Mucosa of stomach (tissue), 1 donor: Measurements from ENCODE around the gene ECT2.
"Not testable (repeated sequence)": the region's sequence is repeated elsewhere in the genome, so short reads cannot be mapped to it uniquely, and the experiment has no call there.

Source experiments
- H3K27me3 ChIP-seq: one replicate; pipeline ENCODE4 v1.7.0; 2013; ENCODE audit warnings: mild to moderate bottlenecking, low read length; ENCODE audit not compliant: control insufficient read depth, insufficient read depth
- H3K36me3 ChIP-seq: one replicate; pipeline ENCODE4 v1.7.0; 2013; ENCODE audit warnings: low read length; ENCODE audit not compliant: control insufficient read depth, insufficient read depth
- H3K4me1 ChIP-seq: one replicate; pipeline ENCODE4 v1.7.0; 2013; ENCODE audit warnings: mild to moderate bottlenecking, low read length; ENCODE audit not compliant: control insufficient read depth, insufficient read depth
- H3K4me3 ChIP-seq: one replicate; pipeline ENCODE4 v1.7.0; 2013; ENCODE audit warnings: low read length
- H3K9ac ChIP-seq: one replicate; pipeline ENCODE4 v1.7.0; 2013; ENCODE audit warnings: mild to moderate bottlenecking, low read length, moderate library complexity
- H3K9me3 ChIP-seq: one replicate; pipeline ENCODE4 v1.7.0; 2013; ENCODE audit warnings: mild to moderate bottlenecking, low read length, moderate library complexity; ENCODE audit not compliant: control insufficient read depth
- donor health status: Pancreatic carcinoma.

The ECT2 gene

GRCh38 chr3:172749230-172749965 is 1.1 kb upstream of the ECT2 start:
- H3K9me3 ChIP-seq = no peaks in the 10 kb centered on the region
- H3K4me1 ChIP-seq = peaks cover 8% of the 10 kb centered on the region
- H3K36me3 ChIP-seq = no peaks in the 10 kb centered on the region
- no peaks in the 10 kb centered on the region for H3K27me3 ChIP-seq
- no peak overlapping the region for H3K4me3 ChIP-seq
- H3K9ac ChIP-seq = peak overlapping the region; percentile 42

DNA sequence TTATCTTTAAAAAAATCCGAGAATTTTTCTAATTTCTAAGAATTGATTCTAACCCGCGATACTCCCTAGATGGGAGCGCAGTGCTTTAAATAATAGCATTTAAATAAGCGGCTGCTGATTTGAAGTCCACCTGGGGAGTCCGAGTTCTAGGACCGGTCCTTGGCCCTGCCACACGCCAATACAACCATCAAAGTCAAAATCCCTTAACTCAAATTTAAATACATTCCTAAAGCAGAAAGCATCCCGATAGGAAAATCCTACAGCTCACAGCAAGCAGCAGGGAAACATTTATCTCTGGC is 508 bp upstream of the ECT2 start:
- Histone ChIP-seq H3K4me3 (peak overlapping the region; percentile 31), H3K36me3 (no peaks in the 10 kb centered on the region), H3K9ac (peak overlapping the region; percentile 42), H3K4me1 (peaks cover 8% of the 10 kb centered on the region), H3K9me3 (no peaks in the 10 kb centered on the region), H3K27me3 (no peaks in the 10 kb centered on the region)

GRCh38 chr3:172751175-172751704 is 714 bp downstream of the ECT2 start:
- Histone ChIP-seq H3K27me3 (no peaks in the 10 kb centered on the region), H3K36me3 (no peaks in the 10 kb centered on the region), H3K4me1 (peaks cover 8% of the 10 kb centered on the region), H3K4me3 (peak overlapping the region; percentile 44), H3K9ac (peak overlapping the region; percentile 89), H3K9me3 (no peaks in the 10 kb centered on the region)

DNA sequence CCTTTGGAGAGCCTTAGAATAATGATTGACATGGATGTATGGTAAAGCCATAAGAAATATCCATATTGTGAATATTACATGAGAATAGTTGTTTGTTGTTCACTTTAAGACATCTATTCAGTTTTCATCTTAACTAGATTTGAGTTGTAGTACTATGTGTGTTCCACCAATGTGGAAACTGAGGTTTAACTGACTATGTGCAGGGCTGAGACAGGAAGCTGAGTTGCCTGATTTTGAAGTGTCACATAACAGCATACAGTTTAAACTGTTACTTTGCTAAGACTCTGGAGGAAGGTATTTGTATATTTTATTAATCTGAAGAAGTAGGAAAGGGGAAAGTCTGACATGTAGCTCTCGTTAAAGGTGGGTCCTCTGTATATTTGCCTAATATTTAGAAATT is 2.1 kb downstream of the ECT2 start:
- Histone ChIP-seq H3K9ac (no peak overlapping the region), H3K36me3 (no peaks in the 10 kb centered on the region), H3K9me3 (no peaks in the 10 kb centered on the region), H3K4me3 (no peak overlapping the region), H3K4me1 (peaks cover 8% of the 10 kb centered on the region), H3K27me3 (no peaks in the 10 kb centered on the region)

- H3K4me1 ChIP-seq = peaks cover 8% of the 10 kb centered on the region
Observed at GRCh38 chr3:172753125-172753524, 2.6 kb downstream of the ECT2 start.

GRCh38 chr3:172760416-172760815 is 9.9 kb downstream of the ECT2 start:
- not testable (repeated sequence) for H3K9ac ChIP-seq, H3K9me3 ChIP-seq, H3K4me1 ChIP-seq, H3K36me3 ChIP-seq, H3K27me3 ChIP-seq, H3K4me3 ChIP-seq

More at GRCh38 chr3:172753125-172753524, 2.6 kb downstream of the ECT2 start:
- Histone ChIP-seq H3K9me3 (no peaks in the 10 kb centered on the region), H3K9ac (no peak overlapping the region), H3K4me3 (no peak overlapping the region), H3K27me3 (no peaks in the 10 kb centered on the region), H3K36me3 (no peaks in the 10 kb centered on the region)

- Histone ChIP-seq H3K4me3 (no peak overlapping the region), H3K27me3 (no peaks in the 10 kb centered on the region), H3K9me3 (no peaks in the 10 kb centered on the region), H3K4me1 (no peaks in the 10 kb centered on the region), H3K36me3 (peaks cover 7% of the 10 kb centered on the region), H3K9ac (no peak overlapping the region)
Observed at GRCh38 chr3:172766241-172766640, 15.7 kb downstream of the ECT2 start.

- no peaks in the 10 kb centered on the region for H3K9me3 ChIP-seq
- no peaks in the 10 kb centered on the region for H3K27me3 ChIP-seq
- no peaks in the 10 kb centered on the region for H3K4me1 ChIP-seq
- no peak overlapping the region for H3K9ac ChIP-seq
- H3K4me3 ChIP-seq = no peak overlapping the region
- H3K36me3 ChIP-seq = peaks cover 7% of the 10 kb centered on the region
Observed at GRCh38 chr3:172766718-172767405, 16.3 kb downstream of the ECT2 start.

GRCh38 chr3:172770382-172770781 is 19.9 kb downstream of the ECT2 start:
- no peaks in the 10 kb centered on the region for H3K27me3 ChIP-seq

GRCh38 chr3:172771672-172772071 is 21.1 kb downstream of the ECT2 start:
- H3K36me3 ChIP-seq = no peaks in the 10 kb centered on the region
- H3K9me3 ChIP-seq = no peaks in the 10 kb centered on the region
- no peak overlapping the region for H3K9ac ChIP-seq
- no peaks in the 10 kb centered on the region for H3K4me1 ChIP-seq
- H3K4me3 ChIP-seq = no peak overlapping the region
- no peaks in the 10 kb centered on the region for H3K27me3 ChIP-seq

More at GRCh38 chr3:172770382-172770781, 19.9 kb downstream of the ECT2 start:
- Histone ChIP-seq H3K4me1 (no peaks in the 10 kb centered on the region), H3K9me3 (no peaks in the 10 kb centered on the region), H3K36me3 (no peaks in the 10 kb centered on the region), H3K9ac (no peak overlapping the region), H3K4me3 (no peak overlapping the region)

DNA sequence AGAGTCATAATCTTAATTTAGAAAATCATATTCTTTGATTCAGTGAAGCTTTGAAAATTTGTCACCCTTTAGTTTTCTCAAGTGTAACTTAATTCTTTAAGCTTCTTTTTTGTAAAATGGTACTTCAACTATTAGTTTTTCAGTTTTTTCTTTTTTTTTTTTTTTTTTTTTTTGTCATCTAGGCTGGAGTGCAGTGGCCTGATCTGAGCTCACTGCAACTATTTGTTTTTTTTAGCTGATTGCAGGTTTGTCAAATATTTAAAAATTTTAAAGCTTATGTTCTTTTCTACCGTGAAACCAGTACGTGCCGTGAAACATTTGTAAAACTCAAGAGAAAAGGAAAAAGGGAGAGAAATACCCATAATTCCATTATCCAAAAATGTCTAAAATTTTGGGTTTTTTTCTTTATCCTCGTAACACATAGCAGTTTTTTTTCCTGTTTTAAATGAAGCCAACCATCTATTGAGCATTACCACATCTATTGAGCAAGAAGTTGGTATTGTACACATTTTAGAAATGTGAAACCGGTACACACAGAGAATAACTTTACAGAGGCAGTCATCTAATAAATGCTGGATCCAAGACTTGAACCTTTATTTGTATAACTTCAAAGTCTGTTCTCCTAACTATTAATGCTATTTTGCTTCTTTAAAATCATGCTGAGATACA is 25.7 kb downstream of the ECT2 start:
- Histone ChIP-seq H3K4me3 (no peak overlapping the region), H3K9me3 (no peaks in the 10 kb centered on the region), H3K36me3 (no peaks in the 10 kb centered on the region), H3K27me3 (no peaks in the 10 kb centered on the region), H3K4me1 (no peaks in the 10 kb centered on the region), H3K9ac (no peak overlapping the region)

DNA sequence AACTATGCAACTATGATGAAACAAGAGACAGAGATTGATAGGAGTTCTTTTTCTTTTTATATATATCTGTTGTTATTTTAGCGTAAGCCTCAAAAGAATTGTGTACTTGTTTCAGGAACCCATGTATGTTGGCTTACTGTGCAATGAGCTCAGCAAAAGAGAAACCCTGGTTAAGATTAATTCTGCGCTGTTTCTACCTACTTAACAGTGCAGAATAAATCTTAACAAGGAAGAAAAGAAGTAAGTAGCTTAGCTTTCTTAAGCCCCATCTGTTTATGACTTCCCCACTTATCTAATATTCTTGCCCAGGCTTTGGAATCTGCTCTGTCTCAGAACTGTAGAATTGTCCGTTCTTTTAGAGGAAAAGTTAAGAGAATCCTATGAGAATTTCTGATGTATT is 27.4 kb downstream of the ECT2 start:
- no peaks in the 10 kb centered on the region for H3K36me3 ChIP-seq
- H3K27me3 ChIP-seq = no peaks in the 10 kb centered on the region
- no peak overlapping the region for H3K4me3 ChIP-seq
- H3K4me1 ChIP-seq = no peaks in the 10 kb centered on the region
- H3K9me3 ChIP-seq = no peaks in the 10 kb centered on the region
- no peak overlapping the region for H3K9ac ChIP-seq
